ENCODE results near the gene CDK11B.
"Not testable (repeated sequence)": the region's sequence is repeated elsewhere in the genome, so short reads cannot be mapped to it uniquely, and the experiment has no call there.

Gene CDK11B

GRCh38 chr1:1683104-1683905 is 24.5 kb upstream of the CDK11B start:
- no peak for DNase-seq (ENCODE audit: extremely low read depth in 1 of 2, low read depth in 1 of 2)

GRCh38 chr1:1680912-1681273 is 22.1 kb upstream of the CDK11B start:
- DNase-seq (ENCODE audit: extremely low read depth in 1 of 2, low read depth in 1 of 2), result no peak

DNA sequence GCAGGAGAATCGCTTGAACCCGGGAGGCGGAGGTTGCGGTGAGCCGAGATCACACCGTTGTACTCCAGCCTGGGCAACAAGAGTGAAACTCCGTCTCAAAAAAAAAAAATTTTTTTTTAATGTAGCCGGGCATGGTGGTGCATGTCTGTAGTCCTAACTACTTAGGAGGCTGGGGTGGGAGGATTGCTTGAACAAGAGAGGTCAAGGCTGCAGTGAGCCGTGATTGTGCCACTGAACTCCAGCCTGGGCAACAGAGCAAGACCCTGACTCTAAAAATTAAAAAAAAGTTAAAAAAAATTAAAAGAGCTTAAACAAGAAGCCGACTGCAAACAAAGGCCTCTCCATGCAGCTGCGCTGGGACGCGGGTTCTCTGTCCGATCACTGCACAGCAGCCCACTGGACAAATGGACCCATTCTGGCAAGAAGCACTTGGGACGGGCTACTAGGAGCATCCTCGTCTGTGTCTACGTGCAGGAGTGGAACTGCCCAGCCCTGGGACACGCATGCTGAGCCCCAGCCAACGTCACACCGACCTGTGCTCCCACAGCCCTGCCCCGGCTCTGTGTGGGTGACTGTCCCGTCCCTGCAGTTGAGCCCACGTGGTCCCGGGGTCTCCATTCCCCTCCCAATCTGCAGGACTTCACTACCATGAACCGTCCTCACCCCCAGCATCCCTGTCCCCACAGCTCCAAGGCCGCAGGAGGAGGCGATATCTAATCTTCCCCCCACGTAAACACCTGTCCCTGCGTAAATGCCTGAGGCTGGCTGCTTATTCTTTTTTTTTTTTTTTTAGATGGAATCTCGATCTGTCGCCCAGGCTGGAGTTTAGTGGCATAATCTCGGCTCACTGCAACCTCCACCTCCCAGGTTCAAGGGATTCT is 21.5 kb upstream of the CDK11B start:
- no peak for DNase-seq (ENCODE audit: extremely low read depth in 1 of 2, low read depth in 1 of 2)

- peak in 1 of 2 donors; percentile 59 for DNase-seq (ENCODE audit: extremely low read depth in 1 of 2, low read depth in 1 of 2)
These were observed 20.0 kb upstream of the CDK11B start for GRCh38 chr1:1678581-1679380.

- DNase-seq (ENCODE audit: extremely low read depth in 1 of 2, low read depth in 1 of 2), result peak; percentile 27 to 52
These were observed 19.1 kb upstream of the CDK11B start for GRCh38 chr1:1677718-1678580.

DNA sequence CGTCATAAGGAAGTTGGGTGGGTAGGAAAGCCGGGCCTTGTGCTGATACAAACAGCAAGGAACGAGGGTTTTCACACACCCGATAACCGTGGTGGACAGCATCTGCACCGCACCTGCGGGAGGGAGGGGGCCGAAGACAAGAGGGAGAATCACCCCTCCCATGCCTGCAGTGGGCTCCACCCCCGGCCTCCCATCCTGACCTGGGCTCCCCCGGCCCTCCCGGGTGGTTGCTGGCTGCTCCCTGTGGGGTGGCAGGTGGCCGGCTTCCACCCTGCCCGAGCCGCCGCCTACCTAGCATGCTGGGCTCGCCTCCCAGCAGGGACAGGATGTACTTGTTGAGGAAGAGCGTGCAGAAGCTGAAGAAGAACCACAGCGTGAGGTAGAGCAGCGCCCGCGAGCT is 17.3 kb upstream of the CDK11B start:
- DNase-seq (ENCODE audit: extremely low read depth in 1 of 2, low read depth in 1 of 2), result not testable (repeated sequence)

- DNase-seq (ENCODE audit: extremely low read depth in 1 of 2, low read depth in 1 of 2), result not testable (repeated sequence)
These were observed 16.4 kb upstream of the CDK11B start for GRCh38 chr1:1675218-1675617.

GRCh38 chr1:1674806-1675205 is 16.0 kb upstream of the CDK11B start:
- peak in 1 of 2 donors; percentile 29 for DNase-seq (ENCODE audit: extremely low read depth in 1 of 2, low read depth in 1 of 2)

DNA sequence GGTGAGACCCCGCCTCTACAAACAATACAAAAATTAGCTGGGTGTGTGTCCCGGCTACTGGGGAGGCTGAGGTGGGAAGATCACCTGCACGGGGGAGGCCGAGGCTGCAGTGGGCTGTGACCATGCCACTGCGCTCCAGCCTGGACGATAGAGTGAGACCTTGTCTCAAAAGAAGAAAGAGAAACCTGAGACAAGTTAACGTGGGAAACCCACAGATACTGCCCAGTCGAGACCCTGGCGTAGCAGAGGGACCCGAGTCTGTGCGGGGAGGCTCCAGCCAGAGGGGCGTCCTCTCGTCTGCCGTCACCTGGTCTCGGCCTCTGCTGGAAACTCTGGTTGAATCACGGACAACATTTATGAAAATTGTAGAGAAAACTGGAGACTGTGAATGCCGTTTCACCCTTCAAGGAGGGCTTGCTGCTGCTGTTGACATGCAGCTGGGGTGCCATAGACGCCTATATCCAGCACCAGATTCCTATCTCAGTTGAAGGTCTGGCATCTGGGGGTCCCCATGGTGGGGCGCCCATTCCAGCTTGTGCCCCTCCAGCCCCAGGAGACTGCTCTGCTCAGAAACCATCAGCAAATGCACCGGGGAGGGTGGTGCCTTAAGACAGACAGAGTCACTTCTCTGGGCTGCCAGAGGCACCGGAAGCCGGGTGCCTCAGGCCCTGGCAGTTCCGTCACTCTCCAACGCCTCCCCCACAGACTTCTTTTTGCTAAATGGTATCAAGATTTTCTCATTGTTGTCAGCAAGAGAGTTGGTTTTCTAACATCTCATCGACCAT is 13.6 kb upstream of the CDK11B start:
- no peak for DNase-seq (ENCODE audit: extremely low read depth in 1 of 2, low read depth in 1 of 2)

GRCh38 chr1:1671365-1672119 is 12.7 kb upstream of the CDK11B start:
- DNase-seq (ENCODE audit: extremely low read depth in 1 of 2, low read depth in 1 of 2), result no peak

- no peak for DNase-seq (ENCODE audit: extremely low read depth in 1 of 2, low read depth in 1 of 2)
These were observed 12.1 kb upstream of the CDK11B start for GRCh38 chr1:1670866-1671265.

- DNase-seq (ENCODE audit: extremely low read depth in 1 of 2, low read depth in 1 of 2), result no peak
These were observed 10.9 kb upstream of the CDK11B start for GRCh38 chr1:1669468-1670440.

GRCh38 chr1:1666526-1666925 is 7.7 kb upstream of the CDK11B start:
- DNase-seq (ENCODE audit: extremely low read depth in 1 of 2, low read depth in 1 of 2), result no peak

GRCh38 chr1:1665815-1666251 is 7.0 kb upstream of the CDK11B start:
- DNase-seq (ENCODE audit: extremely low read depth in 1 of 2, low read depth in 1 of 2), result no peak

- DNase-seq (ENCODE audit: extremely low read depth in 1 of 2, low read depth in 1 of 2), result no peak
These were observed 6.4 kb upstream of the CDK11B start for GRCh38 chr1:1664941-1665814.

- DNase-seq (ENCODE audit: extremely low read depth in 1 of 2, low read depth in 1 of 2), result not testable (repeated sequence)
These were observed 5.5 kb upstream of the CDK11B start for GRCh38 chr1:1664318-1664717.

All from stimulated activated CD8-positive, alpha-beta memory T cell treated with anti-CD3 and anti-CD28 coated beads, Interleukin-7, amount 100 ng/mL, for 48 hours (primary cell).